Stomach smooth muscle (tissue), 2 donors: ENCODE measurements around the gene DNMT3L.

Experiments used
- H3K27ac ChIP-seq: one replicate; pipeline ENCODE4 v1.7.0; 2013; ENCODE audit warnings: mild to moderate bottlenecking, low read length, inconsistent platforms
- H3K27me3 ChIP-seq, 2 donors: one replicate each; pipeline ENCODE4 v1.7.0; 2013; ENCODE audit warnings: low read length in 2 of 2; ENCODE audit not compliant: insufficient read depth in 2 of 2, control insufficient read depth in 1 of 2
- H3K36me3 ChIP-seq, 2 donors: one replicate each; pipeline ENCODE4 v1.7.0; 2013; ENCODE audit warnings: low read length in 2 of 2; ENCODE audit not compliant: control insufficient read depth in 2 of 2, insufficient read depth in 2 of 2
- H3K4me1 ChIP-seq: one replicate; pipeline ENCODE4 v1.7.0; 2013; ENCODE audit warnings: low read length; ENCODE audit not compliant: control insufficient read depth, insufficient read depth
- H3K4me3 ChIP-seq, 2 donors: one replicate each; pipeline ENCODE4 v1.7.0; 2013; ENCODE audit warnings: low read length in 2 of 2
- H3K9ac ChIP-seq, 2 donors: one replicate each; pipeline ENCODE4 v1.7.0; 2013; ENCODE audit warnings: low read length in 2 of 2, mild to moderate bottlenecking in 1 of 2
- H3K9me3 ChIP-seq, 2 donors: one replicate each; pipeline ENCODE4 v1.7.0; 2013; ENCODE audit warnings: low read length in 2 of 2; ENCODE audit not compliant: control insufficient read depth in 2 of 2
- donor health status: healthy.
- donor health status: Pancreatic carcinoma.

The DNMT3L gene

GRCh38 chr21:44294391-44295162 is 32.9 kb upstream of the DNMT3L start:
- H3K36me3 ChIP-seq, result no peaks in the 10 kb centered on the region
- no peak overlapping the region for H3K9ac ChIP-seq
- peaks cover 22% of the 10 kb centered on the region for H3K4me1 ChIP-seq
- peaks cover 8 to 16% of the 10 kb centered on the region in 2 donors for H3K27me3 ChIP-seq
- H3K9me3 ChIP-seq, result no peaks in the 10 kb centered on the region
- no peak overlapping the region for H3K4me3 ChIP-seq
- no peak overlapping the region for H3K27ac ChIP-seq

GRCh38 chr21:44293551-44294231 is 32.0 kb upstream of the DNMT3L start:
- H3K4me1 ChIP-seq, result peaks cover 17% of the 10 kb centered on the region
- no peak overlapping the region for H3K9ac ChIP-seq
- peaks cover 8 to 16% of the 10 kb centered on the region in 2 donors for H3K27me3 ChIP-seq
- no peaks in the 10 kb centered on the region for H3K36me3 ChIP-seq
- no peaks in the 10 kb centered on the region for H3K9me3 ChIP-seq
- no peak overlapping the region for H3K27ac ChIP-seq
- H3K4me3 ChIP-seq, result no peak overlapping the region

- Histone ChIP-seq H3K9ac (no peak overlapping the region), H3K36me3 (no peaks in the 10 kb centered on the region), H3K4me3 (no peak overlapping the region), H3K27ac (no peak overlapping the region), H3K4me1 (peaks cover 16% of the 10 kb centered on the region), H3K27me3 (peaks cover 9 to 18% of the 10 kb centered on the region in 2 donors), H3K9me3 (no peaks in the 10 kb centered on the region)
Measured at GRCh38 chr21:44292812-44293195, 31.1 kb upstream of the DNMT3L start.

- no peaks in the 10 kb centered on the region for H3K9me3 ChIP-seq
- H3K4me1 ChIP-seq, result peaks cover 11% of the 10 kb centered on the region
- H3K36me3 ChIP-seq, result no peaks in the 10 kb centered on the region
- peaks cover 11 to 24% of the 10 kb centered on the region in 2 donors for H3K27me3 ChIP-seq
- H3K9ac ChIP-seq, result no peak overlapping the region
- no peak overlapping the region for H3K27ac ChIP-seq
- H3K4me3 ChIP-seq, result no peak overlapping the region
Measured at GRCh38 chr21:44291936-44292811, 30.5 kb upstream of the DNMT3L start.

- H3K4me3 ChIP-seq, result no peak overlapping the region
- no peak overlapping the region for H3K27ac ChIP-seq
- no peaks in the 10 kb centered on the region for H3K9me3 ChIP-seq
- H3K4me1 ChIP-seq, result peaks cover 11% of the 10 kb centered on the region
- H3K9ac ChIP-seq, result no peak overlapping the region
- H3K36me3 ChIP-seq, result no peaks in the 10 kb centered on the region
- peaks cover 15 to 28% of the 10 kb centered on the region in 2 donors for H3K27me3 ChIP-seq
Measured at GRCh38 chr21:44291078-44291935, 29.6 kb upstream of the DNMT3L start.

GRCh38 chr21:44290327-44291077 is 28.8 kb upstream of the DNMT3L start:
- H3K4me3 ChIP-seq, result no peak overlapping the region
- peaks cover 15 to 28% of the 10 kb centered on the region in 2 donors for H3K27me3 ChIP-seq
- no peak overlapping the region for H3K27ac ChIP-seq
- H3K4me1 ChIP-seq, result peaks cover 10% of the 10 kb centered on the region
- no peak overlapping the region for H3K9ac ChIP-seq
- no peaks in the 10 kb centered on the region for H3K9me3 ChIP-seq
- no peaks in the 10 kb centered on the region for H3K36me3 ChIP-seq

GRCh38 chr21:44289381-44290010 is 27.8 kb upstream of the DNMT3L start:
- Histone ChIP-seq H3K9ac (no peak overlapping the region), H3K4me1 (peaks cover 3% of the 10 kb centered on the region), H3K9me3 (no peaks in the 10 kb centered on the region), H3K27me3 (peaks cover 9 to 25% of the 10 kb centered on the region in 2 donors), H3K36me3 (no peaks in the 10 kb centered on the region), H3K4me3 (no peak overlapping the region), H3K27ac (no peak overlapping the region)

- H3K9me3 ChIP-seq, result no peaks in the 10 kb centered on the region
- no peaks in the 10 kb centered on the region for H3K4me1 ChIP-seq
- H3K27me3 ChIP-seq, result peaks cover 9 to 25% of the 10 kb centered on the region in 2 donors
Measured at GRCh38 chr21:44288251-44289110, 26.8 kb upstream of the DNMT3L start.

More at GRCh38 chr21:44288251-44289110, 26.8 kb upstream of the DNMT3L start:
- no peak overlapping the region for H3K9ac ChIP-seq
- no peaks in the 10 kb centered on the region for H3K36me3 ChIP-seq
- H3K4me3 ChIP-seq, result no peak overlapping the region
- H3K27ac ChIP-seq, result no peak overlapping the region
